8988T (cell line): ENCODE results near the gene PSTPIP2.
"Not testable (repeated sequence)": the region's sequence is repeated elsewhere in the genome, so short reads cannot be mapped to it uniquely, and the experiment has no call there.

ENCODE experiments used
- DNase-seq: peaks from one replicate; pipeline ENCODE4 v3.0.0; 2011

PSTPIP2 gene

DNA sequence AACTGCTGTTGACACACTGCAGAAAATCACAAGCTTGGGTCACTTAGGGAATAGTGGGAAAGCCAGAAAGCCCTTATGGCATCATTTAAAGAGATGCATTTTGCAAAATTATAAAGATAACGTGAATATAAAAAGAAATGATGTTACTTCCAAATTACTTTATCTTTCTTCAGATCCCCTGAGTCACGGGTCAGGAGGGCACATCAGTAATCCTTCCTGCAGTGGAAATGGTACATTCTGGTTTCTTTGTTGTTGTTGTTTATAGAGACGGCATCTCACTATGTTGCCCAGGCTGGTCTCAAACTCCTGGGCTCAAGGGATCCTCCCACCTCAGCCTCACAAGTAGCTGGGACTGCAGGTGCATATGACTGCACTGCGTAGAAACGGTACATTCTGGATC lies 95.1 kb downstream of the PSTPIP2 start:
- no peak for DNase-seq

- no peak for DNase-seq
Measured at GRCh38 chr18:45976566-45976965, 95.5 kb downstream of the PSTPIP2 start.

DNA sequence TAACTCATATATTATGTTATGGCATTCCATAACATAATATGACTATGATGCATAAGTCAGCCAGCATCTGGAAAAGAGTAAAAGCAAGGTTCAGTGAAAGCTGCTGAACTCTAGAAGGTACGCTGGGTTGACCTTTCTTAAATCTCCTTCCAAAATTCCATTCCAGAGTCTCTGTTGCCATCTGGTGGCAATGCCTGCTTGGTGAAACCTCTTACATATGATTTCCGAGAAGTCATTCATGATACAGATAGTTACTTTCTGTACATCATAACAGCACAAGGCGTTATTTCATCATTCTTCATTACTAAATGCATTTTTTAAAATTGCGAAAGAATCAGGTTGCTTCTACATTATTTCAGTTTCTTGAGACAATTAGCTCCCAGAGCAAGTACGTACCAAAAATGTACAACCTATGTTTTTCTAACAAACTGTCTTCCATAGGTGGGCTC lies 97.9 kb downstream of the PSTPIP2 start:
- no peak for DNase-seq

DNA sequence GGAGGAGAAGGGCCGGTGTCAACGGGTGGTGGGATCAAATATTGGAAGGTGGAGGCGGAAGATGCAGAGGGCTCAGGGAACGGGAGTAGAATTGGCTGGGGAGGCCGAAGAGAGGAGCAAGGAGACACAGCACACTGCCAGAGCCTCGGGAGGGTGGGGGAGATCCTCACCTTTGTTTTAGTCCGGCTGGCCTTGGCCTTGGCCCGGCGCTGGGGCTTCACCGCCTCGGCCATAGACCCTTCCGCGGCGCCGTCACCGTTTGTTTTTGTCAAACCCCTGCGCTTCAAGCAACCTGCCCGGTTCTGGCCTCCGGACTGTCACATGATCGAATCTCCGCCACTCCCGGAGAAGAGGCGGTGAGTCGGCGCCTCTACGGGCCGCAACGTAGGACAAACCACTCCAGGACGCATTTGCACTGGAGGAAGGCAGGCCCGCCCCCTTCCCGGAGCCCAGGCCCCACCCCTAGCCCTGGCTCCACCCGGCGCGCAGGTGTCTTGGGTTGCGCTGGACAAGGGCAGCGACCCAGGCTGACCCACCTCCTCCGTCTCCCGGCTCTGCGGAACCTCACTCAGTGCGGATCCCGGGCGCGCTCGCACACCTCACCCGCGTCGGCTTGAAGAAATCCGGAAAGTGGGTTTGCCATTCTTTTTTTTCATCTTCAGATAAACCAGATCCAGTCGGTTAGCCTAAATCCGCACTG lies 104.9 kb downstream of the PSTPIP2 start, which contains the start of gene EPG5:
TSS of gene EPG5 (minus strand) at position 323 of the 700 bp plus-strand sequence. CDS start at position 233, 90 bp downstream.
- peak; percentile 52 for DNase-seq

DNA sequence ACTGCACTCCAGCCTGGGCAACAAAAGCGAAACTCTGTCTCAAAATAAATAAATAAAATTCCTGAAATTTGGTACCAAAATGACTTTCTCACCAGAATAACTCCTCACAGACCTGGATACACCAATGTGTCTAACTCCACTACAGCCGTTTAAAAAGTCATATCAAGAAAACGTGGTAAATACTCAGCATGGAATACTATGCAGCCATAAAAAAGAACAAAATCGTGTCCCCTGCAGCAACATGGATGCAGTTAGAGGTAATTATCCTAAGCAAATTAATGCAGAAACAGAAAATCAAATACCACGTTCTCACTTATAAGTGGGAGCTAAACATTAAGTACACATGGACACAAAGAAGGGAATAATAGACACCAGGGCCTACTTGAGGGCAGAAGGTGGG lies 107.1 kb downstream of the PSTPIP2 start:
- DNase-seq = not testable (repeated sequence)

- no peak for DNase-seq
Measured at GRCh38 chr18:45962866-45963265, 109.2 kb downstream of the PSTPIP2 start.

GRCh38 chr18:45962461-45962860 lies 109.6 kb downstream of the PSTPIP2 start:
- DNase-seq = no peak

GRCh38 chr18:45959484-45959883 lies 112.6 kb downstream of the PSTPIP2 start:
- DNase-seq = not testable (repeated sequence)

- DNase-seq = no peak
Measured at GRCh38 chr18:45958730-45959129, 113.3 kb downstream of the PSTPIP2 start.

GRCh38 chr18:45958027-45958426 lies 114.0 kb downstream of the PSTPIP2 start:
- DNase-seq = no peak

GRCh38 chr18:45957100-45957499 lies 115.0 kb downstream of the PSTPIP2 start:
- DNase-seq = no peak

DNA sequence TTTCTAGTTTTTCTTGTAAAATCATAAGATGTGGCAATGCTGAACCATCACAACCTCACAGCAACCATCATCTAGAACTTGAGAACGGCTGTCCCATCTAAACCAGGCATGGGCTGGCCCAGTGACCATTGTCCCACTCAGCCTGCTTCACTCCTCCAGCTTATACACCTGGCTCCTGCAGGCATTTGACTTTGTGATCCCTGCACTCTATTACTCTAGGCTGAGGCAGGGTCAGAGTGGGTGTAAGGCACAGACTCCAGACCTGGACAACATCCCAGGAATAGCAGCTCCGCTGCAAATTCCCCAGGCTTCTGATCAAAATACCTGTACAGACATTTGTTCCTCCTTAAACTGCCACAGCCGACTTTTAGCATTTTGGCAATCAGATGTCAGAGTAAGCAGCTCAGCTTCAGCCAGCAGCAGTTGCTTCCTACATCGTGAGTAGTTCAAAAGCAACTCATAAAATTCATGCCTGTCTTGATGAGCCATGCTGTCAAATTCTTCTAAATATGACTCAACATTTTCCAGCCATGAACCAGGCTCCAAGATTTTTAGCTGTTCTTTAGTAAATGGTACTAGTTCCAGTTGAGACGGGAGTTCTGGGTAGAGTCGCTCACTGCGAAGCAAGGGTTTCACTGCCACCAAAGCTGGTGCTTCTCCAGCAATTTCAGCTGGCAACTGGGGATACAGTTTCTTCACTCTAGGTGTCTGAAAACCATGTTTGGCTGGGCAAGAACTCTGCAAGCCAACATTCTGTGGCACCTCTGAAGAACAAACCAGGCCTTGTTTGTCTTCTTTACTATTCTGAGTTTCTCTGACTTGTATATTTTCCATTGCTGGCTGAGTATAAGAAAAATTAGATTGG lies 117.8 kb downstream of the PSTPIP2 start:
- DNase-seq = no peak

GRCh38 chr18:45951016-45951714 lies 120.9 kb downstream of the PSTPIP2 start:
- DNase-seq = no peak

DNA sequence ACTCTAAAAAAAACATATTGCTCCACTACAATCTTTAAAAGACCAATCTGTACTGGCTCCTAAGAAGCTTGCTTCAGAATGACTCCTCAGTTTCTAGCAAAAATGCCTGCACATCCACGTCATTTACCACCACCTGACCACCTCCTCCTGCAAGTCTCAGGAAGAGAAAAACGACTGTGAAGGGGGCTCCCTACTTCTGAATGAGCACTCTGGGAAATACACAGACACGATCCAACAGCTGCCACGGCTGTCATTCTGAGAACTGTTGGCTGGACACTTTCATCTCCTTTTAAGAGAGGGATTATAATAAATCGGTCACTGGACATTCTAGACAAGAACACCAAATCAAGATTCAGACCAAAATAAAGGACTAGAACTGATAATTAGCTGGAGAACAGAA lies 126.4 kb downstream of the PSTPIP2 start:
- no peak for DNase-seq

GRCh38 chr18:45940724-45941123 lies 131.3 kb downstream of the PSTPIP2 start:
- DNase-seq = no peak

- DNase-seq = no peak
Measured at GRCh38 chr18:45939236-45939635, 132.8 kb downstream of the PSTPIP2 start.

DNA sequence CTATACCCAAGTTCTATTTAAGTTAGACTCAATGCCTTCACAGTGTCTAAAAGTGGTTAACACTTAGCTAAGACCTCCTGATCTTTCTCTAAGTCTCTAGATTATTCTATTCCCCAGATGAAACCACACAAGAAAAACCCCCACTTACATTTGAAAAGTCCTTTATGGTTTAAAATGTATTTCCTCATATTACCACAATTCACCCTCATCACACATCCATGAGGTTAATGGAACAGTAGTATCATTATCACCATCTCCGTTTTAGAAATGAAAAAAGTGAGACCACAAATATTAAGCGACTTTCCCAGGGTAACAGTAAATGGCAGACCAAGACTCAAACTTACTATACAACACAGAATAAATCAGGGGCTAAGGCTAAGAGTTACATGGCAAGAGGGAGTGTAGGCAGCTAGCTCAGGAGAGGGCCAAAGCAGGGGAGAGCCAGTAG lies 133.5 kb downstream of the PSTPIP2 start:
- DNase-seq = no peak

GRCh38 chr18:45935591-45936335 lies 136.3 kb downstream of the PSTPIP2 start:
- no peak for DNase-seq
